HL-60 (cell line): ENCODE results near the gene MKI67.

Source experiments
- POLR2AphosphoS5 ChIP-seq: IDR thresholded peaks from 2 replicates; pipeline ENCODE4 v1.6.1; 2012; ENCODE audit warnings: low read depth
- TF ChIP-seq, protein P1 (sequence below): IDR thresholded peaks from one replicate; pipeline ENCODE4 v1.5.1; 2011; ENCODE audit warnings: low read length, control low read depth, inconsistent platforms; ENCODE audit not compliant: insufficient read depth
- TF ChIP-seq, protein P2 (sequence below): IDR thresholded peaks from 2 replicates; pipeline ENCODE4 v1.6.1; 2012; ENCODE audit warnings: low read depth; ENCODE audit not compliant: insufficient replicate concordance

DNA sequence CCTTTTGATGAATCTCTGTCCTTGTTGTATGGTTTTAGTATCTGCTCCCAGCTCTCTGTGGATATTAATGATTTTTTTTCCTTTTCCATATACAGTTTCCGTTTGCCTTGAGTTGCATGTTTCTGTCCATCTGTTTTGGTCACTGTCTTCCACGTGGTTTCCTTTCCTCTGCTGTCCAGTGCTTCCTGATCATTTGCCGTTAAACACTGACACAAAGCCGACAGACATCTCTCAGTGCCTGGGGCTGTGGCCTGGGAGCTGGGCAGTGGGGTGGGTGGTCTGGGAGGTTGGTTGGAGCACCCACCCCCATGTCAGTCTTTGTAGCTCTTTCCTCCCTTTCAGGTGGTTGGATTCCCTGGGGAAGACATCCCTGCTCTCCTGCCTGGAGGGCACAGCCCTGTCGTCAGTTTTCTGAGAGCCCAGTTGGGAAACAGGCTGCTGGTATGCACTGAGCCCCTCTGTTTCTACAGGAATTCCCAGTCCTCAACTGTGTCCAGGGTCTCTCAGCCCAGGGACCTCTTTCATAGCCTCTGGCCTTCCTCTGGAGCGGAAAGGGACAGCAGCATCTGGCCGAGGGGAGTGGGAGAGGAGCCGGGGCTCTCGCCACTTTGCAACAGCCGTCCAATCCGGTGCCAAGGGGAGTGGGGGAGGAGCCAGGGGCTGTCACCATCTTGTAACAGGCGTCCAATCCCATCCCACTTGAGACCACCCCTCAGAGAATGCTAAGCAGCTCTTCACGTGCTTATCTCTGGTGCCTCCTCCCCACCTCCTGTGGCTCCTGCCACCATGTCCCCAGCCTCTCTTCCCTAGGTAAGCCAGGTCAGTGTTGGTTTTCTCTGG is 26.7 kb upstream of the MKI67 start:
- TF ChIP-seq, protein P1, sequence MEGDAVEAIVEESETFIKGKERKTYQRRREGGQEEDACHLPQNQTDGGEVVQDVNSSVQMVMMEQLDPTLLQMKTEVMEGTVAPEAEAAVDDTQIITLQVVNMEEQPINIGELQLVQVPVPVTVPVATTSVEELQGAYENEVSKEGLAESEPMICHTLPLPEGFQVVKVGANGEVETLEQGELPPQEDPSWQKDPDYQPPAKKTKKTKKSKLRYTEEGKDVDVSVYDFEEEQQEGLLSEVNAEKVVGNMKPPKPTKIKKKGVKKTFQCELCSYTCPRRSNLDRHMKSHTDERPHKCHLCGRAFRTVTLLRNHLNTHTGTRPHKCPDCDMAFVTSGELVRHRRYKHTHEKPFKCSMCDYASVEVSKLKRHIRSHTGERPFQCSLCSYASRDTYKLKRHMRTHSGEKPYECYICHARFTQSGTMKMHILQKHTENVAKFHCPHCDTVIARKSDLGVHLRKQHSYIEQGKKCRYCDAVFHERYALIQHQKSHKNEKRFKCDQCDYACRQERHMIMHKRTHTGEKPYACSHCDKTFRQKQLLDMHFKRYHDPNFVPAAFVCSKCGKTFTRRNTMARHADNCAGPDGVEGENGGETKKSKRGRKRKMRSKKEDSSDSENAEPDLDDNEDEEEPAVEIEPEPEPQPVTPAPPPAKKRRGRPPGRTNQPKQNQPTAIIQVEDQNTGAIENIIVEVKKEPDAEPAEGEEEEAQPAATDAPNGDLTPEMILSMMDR, result no peak
- no peak for TF ChIP-seq POLR2AphosphoS5
- TF ChIP-seq, protein P2, sequence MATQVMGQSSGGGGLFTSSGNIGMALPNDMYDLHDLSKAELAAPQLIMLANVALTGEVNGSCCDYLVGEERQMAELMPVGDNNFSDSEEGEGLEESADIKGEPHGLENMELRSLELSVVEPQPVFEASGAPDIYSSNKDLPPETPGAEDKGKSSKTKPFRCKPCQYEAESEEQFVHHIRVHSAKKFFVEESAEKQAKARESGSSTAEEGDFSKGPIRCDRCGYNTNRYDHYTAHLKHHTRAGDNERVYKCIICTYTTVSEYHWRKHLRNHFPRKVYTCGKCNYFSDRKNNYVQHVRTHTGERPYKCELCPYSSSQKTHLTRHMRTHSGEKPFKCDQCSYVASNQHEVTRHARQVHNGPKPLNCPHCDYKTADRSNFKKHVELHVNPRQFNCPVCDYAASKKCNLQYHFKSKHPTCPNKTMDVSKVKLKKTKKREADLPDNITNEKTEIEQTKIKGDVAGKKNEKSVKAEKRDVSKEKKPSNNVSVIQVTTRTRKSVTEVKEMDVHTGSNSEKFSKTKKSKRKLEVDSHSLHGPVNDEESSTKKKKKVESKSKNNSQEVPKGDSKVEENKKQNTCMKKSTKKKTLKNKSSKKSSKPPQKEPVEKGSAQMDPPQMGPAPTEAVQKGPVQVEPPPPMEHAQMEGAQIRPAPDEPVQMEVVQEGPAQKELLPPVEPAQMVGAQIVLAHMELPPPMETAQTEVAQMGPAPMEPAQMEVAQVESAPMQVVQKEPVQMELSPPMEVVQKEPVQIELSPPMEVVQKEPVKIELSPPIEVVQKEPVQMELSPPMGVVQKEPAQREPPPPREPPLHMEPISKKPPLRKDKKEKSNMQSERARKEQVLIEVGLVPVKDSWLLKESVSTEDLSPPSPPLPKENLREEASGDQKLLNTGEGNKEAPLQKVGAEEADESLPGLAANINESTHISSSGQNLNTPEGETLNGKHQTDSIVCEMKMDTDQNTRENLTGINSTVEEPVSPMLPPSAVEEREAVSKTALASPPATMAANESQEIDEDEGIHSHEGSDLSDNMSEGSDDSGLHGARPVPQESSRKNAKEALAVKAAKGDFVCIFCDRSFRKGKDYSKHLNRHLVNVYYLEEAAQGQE, result no peak
